Uterus (tissue), 4 donors: ENCODE results near the gene ZNF32. TPM values are rescaled to one million over a fixed set of nuclear protein-coding genes. Genes with fewer than 3 reads are reported as not detected.

Experiments used
- DNase-seq, 2 donors: peaks; one replicate each; pipeline ENCODE4 v3.0.0-alpha.2; 2019 to 2020
- H3K27ac ChIP-seq, 2 donors: fragments of 200-600 bp; sonication (generic); 1 replicate in 1 of 2; 2 replicates in 1 of 2; pipeline ENCODE4 v1.5.1; 2016 to 2018
- H3K27me3 ChIP-seq, 2 donors: fragments of 200-600 bp; sonication (generic); one replicate each; pipeline ENCODE4 v1.5.1; 2018 to 2019; ENCODE audit warnings: control low read depth in 1 of 2
- H3K36me3 ChIP-seq, 2 donors: fragments of 200-600 bp; sonication (generic); one replicate each; pipeline ENCODE4 v1.5.1; 2019; ENCODE audit warnings: control low read depth in 1 of 2
- H3K4me1 ChIP-seq, 2 donors: fragments of 200-600 bp; sonication (generic); one replicate each; pipeline ENCODE4 v1.5.1; 2018 to 2019; ENCODE audit warnings: control low read depth in 1 of 2
- H3K4me3 ChIP-seq, 2 donors: fragments of 200-600 bp; sonication (generic); 1 replicate in 1 of 2; 2 replicates in 1 of 2; pipeline ENCODE4 v1.5.1; 2018 to 2019; ENCODE audit warnings: mild to moderate bottlenecking in 1 of 2
- H3K9me3 ChIP-seq, 2 donors: fragments of 200-600 bp; sonication (generic); one replicate each; pipeline ENCODE4 v1.5.1; 2019; ENCODE audit warnings: control low read depth in 1 of 2
- CTCF ChIP-seq, 4 experiments: fragments of 200-600 bp in 2 of 4; fragments of 450-650 bp in 2 of 4; sonication (generic) in 2 of 4; IDR thresholded peaks; one replicate each; pipeline ENCODE4 v1.5.1; 2016 to 2019; ENCODE audit warnings: antibody characterized with exemption in 4 of 4, mild to moderate bottlenecking in 2 of 4, moderate library complexity in 1 of 4
- POLR2A ChIP-seq, 2 donors: fragments of 450-650 bp; IDR thresholded peaks; one replicate each; pipeline ENCODE4 v1.6.1; 2016; ENCODE audit warnings: antibody characterized with exemption in 2 of 2, mild to moderate bottlenecking in 1 of 2, moderate library complexity in 1 of 2
- intact Hi-C: fragments of 100-400 bp; cut with DNase I; formaldehyde crosslinking; loops from one replicate; pipeline ENCODE4 v1.15.1; 2023; ENCODE audit warnings: low total_unique reads
- total RNA-seq, 4 donors: library from RNA; depleted of rRNA in 3 of 4; stranded (reverse); fragments of >200 nt in 3 of 4; gene quantifications; one replicate each; pipeline versions ENCODE4 v1.1.0 to v1.2.4, GENCODE V29; 2014 to 2023
- donor health status: DM: yes; HTN: yes; CAD: no.

The ZNF32 gene
- total RNA-seq = 10 to 100 TPM; 51.2 to 83.5 (median 67.0) TPM

- intact Hi-C loops = no loop called here
Observed at GRCh38 chr10:43648398-43649184, at the start of gene ZNF32. ZNF32 (minus strand) TSS chr10:43648881; CDS start chr10:43646133, 2,748 bp downstream.

GRCh38 chr10:43698156-43698555 lies 49.5 kb upstream of the ZNF32 start:
- Histone ChIP-seq H3K9me3 (no peaks in the 10 kb centered on the region), H3K36me3 (no peaks in the 10 kb centered on the region), H3K4me3 (no peak overlapping the region), H3K27ac (no peak overlapping the region), H3K4me1 (no peaks in the 10 kb centered on the region), H3K27me3 (no peaks in the 10 kb centered on the region)
- DNase-seq = no peak
- no peak for TF ChIP-seq CTCF (IDR thresholded peaks at IDR 0.05)
- TF ChIP-seq POLR2A (IDR thresholded peaks at IDR 0.05) = no peak
- intact Hi-C loops = loop anchor here (10.0 kb wide), 1 partner anchor 617 kb away; no protein-coding TSS in a partner anchor

More at GRCh38 chr10:43648398-43649184, at the start of gene ZNF32:
- no peaks in the 10 kb centered on the region for H3K36me3 ChIP-seq
- no peaks in the 10 kb centered on the region for H3K4me1 ChIP-seq
- peaks cover 4 to 30% of the 10 kb centered on the region in 2 donors for H3K9me3 ChIP-seq
- H3K27me3 ChIP-seq = no peaks in the 10 kb centered on the region
- TF ChIP-seq POLR2A (IDR thresholded peaks at IDR 0.05) (peak in 1 of 2 donors; percentile 61), CTCF (IDR thresholded peaks at IDR 0.05) (peak in 1 of 4 experiments; percentile 17)
- peak; percentile 76 to 83 for DNase-seq
- peak within 1 kb of the TSS; percentile 54 to 89 for H3K4me3 ChIP-seq
- H3K27ac ChIP-seq = peak within 1 kb of the TSS; percentile 82 to 90

GRCh38 chr10:43696909-43697483 lies 48.3 kb upstream of the ZNF32 start:
- Histone ChIP-seq H3K9me3 (no peaks in the 10 kb centered on the region), H3K27ac (no peak overlapping the region), H3K4me1 (no peaks in the 10 kb centered on the region), H3K36me3 (no peaks in the 10 kb centered on the region), H3K27me3 (no peaks in the 10 kb centered on the region), H3K4me3 (no peak overlapping the region)
- no peak for DNase-seq
- intact Hi-C loops = loop anchor here (10.0 kb wide), 1 partner anchor 618 kb away; no protein-coding TSS in a partner anchor
- TF ChIP-seq CTCF (IDR thresholded peaks at IDR 0.05) = no peak
- TF ChIP-seq POLR2A (IDR thresholded peaks at IDR 0.05) = no peak

- no peak for TF ChIP-seq CTCF (IDR thresholded peaks at IDR 0.05)
- no peak for TF ChIP-seq POLR2A (IDR thresholded peaks at IDR 0.05)
- no peaks in the 10 kb centered on the region for H3K4me1 ChIP-seq
- H3K27ac ChIP-seq = no peak overlapping the region
- intact Hi-C loops = loop anchor here (10.0 kb wide), 1 partner anchor 619 kb away; no protein-coding TSS in a partner anchor
- H3K9me3 ChIP-seq = no peaks in the 10 kb centered on the region
- H3K36me3 ChIP-seq = no peaks in the 10 kb centered on the region
- DNase-seq = no peak
- no peaks in the 10 kb centered on the region for H3K27me3 ChIP-seq
- no peak overlapping the region for H3K4me3 ChIP-seq
Observed at GRCh38 chr10:43695730-43696129, 47.0 kb upstream of the ZNF32 start.

- no peaks in the 10 kb centered on the region for H3K36me3 ChIP-seq
- no peaks in the 10 kb centered on the region for H3K4me1 ChIP-seq
- no peaks in the 10 kb centered on the region for H3K9me3 ChIP-seq
- no peaks in the 10 kb centered on the region for H3K27me3 ChIP-seq
- DNase-seq = no peak
- H3K4me3 ChIP-seq = no peak overlapping the region
- no peak for TF ChIP-seq CTCF (IDR thresholded peaks at IDR 0.05)
- intact Hi-C loops = loop anchor here (10.0 kb wide), 1 partner anchor 619 kb away; no protein-coding TSS in a partner anchor
- H3K27ac ChIP-seq = no peak overlapping the region
Observed at GRCh38 chr10:43695321-43695720, 46.6 kb upstream of the ZNF32 start.
